ENCODE results near the gene PRICKLE1. TPM values are rescaled to one million over a fixed set of nuclear protein-coding genes. Genes with fewer than 3 reads are reported as not detected.

Gene PRICKLE1
- total and polyA plus RNA-seq, 9 of the 15 experiments (the other 6 are each of a cell fraction or from before 2014, with no cell fraction given): 0.22 to 0.85 (median 0.31) TPM

GRCh38 chr12:42442311-42442759 lies 147.2 kb downstream of the PRICKLE1 start (continued):
- TF ChIP-seq E2F6 (IDR thresholded peaks at IDR 0.05; ENCODE audit: borderline replicate concordance in 1 of 2, extremely low read depth in 1 of 2, insufficient read depth in 1 of 2, insufficient read length in 1 of 2, low read depth in 1 of 2, low read length in 1 of 2, poor library complexity in 1 of 2, severe bottlenecking in 1 of 2): no peak
- TF ChIP-seq BRF1 (IDR thresholded peaks at IDR 0.05; ENCODE audit: borderline replicate concordance, extremely low read depth, insufficient read length): no peak
- no peak for TF ChIP-seq POLR3A (IDR thresholded peaks at IDR 0.05; ENCODE audit: borderline replicate concordance, extremely low read depth, insufficient read depth, insufficient read length)
- no peak for TF ChIP-seq ZKSCAN8 (CRISPR knock-in tag; IDR thresholded peaks at IDR 0.05)
- 0 out of 2 replicates have a peak, but pooled peaks have one; percentile 15 for TF ChIP-seq HMBOX1 (IDR thresholded peaks at IDR 0.05)
- TF ChIP-seq CCAR2 (IDR thresholded peaks at IDR 0.05; ENCODE audit: low read depth, low read length): no peak
- 0 out of 2 replicates have a peak, but pooled peaks have one; percentile 52 for TF ChIP-seq MBD1 (CRISPR knock-in tag; IDR thresholded peaks at IDR 0.05)
- no peak for TF ChIP-seq ZBTB34 (CRISPR knock-in tag; IDR thresholded peaks at IDR 0.05)
- 0 out of 2 replicates have a peak, but pooled peaks have one; percentile 42 for TF ChIP-seq GATAD2A (IDR thresholded peaks at IDR 0.05)
- TF ChIP-seq ZNF830 (CRISPR knock-in tag; IDR thresholded peaks at IDR 0.05): no peak
- TF ChIP-seq HNRNPLL (IDR thresholded peaks at IDR 0.05; ENCODE audit: low read depth, low read length, poor library complexity, severe bottlenecking): peak; percentile 62
- TF ChIP-seq CLOCK (CRISPR knock-in tag; IDR thresholded peaks at IDR 0.05; ENCODE audit: borderline replicate concordance): no peak
- TF ChIP-seq FOXA3 (CRISPR knock-in tag; conservative IDR thresholded peaks at IDR 0.05 in 1 of 2, IDR thresholded peaks at IDR 0.05 in 1 of 2): 0 out of 4 replicates have a peak, but pooled peaks of 1 of the 2 experiments have one; percentile 14
- no peak for TF ChIP-seq ZNF75A (CRISPR knock-in tag; IDR thresholded peaks at IDR 0.05)
- no peak for TF ChIP-seq TAF7 (tag; IDR thresholded peaks at IDR 0.05)
- no peak for TF ChIP-seq TEAD4 (IDR thresholded peaks at IDR 0.05; ENCODE audit: low read length)
- TF ChIP-seq TEAD4 (CRISPR knock-in tag; IDR thresholded peaks at IDR 0.05; ENCODE audit: borderline replicate concordance): no peak
- TF ChIP-seq CEBPG (CRISPR knock-in tag; IDR thresholded peaks at IDR 0.05): no peak
- no peak for TF ChIP-seq CEBPG (tag; conservative IDR thresholded peaks at IDR 0.05 in 1 of 2, IDR thresholded peaks at IDR 0.05 in 1 of 2)
